Esophagus squamous epithelium (tissue), 5 donors: ENCODE results near the gene C7orf33. TPM values are rescaled to one million over a fixed set of nuclear protein-coding genes. Genes with fewer than 3 reads are reported as not detected.

ENCODE experiments used
- DNase-seq: peaks from one replicate; lab custom pipeline; 2025; lab: John Stamatoyannopoulos, UW
- H3K27ac ChIP-seq, 4 donors: fragments of 200-600 bp; sonication (generic); one replicate each; pipeline ENCODE4 v1.5.1; 2016 to 2019; ENCODE audit warnings: mild to moderate bottlenecking in 1 of 4
- H3K27me3 ChIP-seq, 4 donors: fragments of 200-600 bp; sonication (generic); 1 replicate in 3 of 4; 2 replicates in 1 of 4; pipeline versions ENCODE4 v1.5.1 to v1.6.0; 2017 to 2021; ENCODE audit warnings: antibody characterized with exemption in 1 of 4
- H3K36me3 ChIP-seq, 3 donors: fragments of 200-600 bp; sonication (generic); one replicate each; pipeline ENCODE4 v1.5.1; 2016 to 2019
- H3K4me1 ChIP-seq, 3 donors: fragments of 200-600 bp; sonication (generic); one replicate each; pipeline ENCODE4 v1.5.1; 2017 to 2019
- H3K4me3 ChIP-seq, 4 donors: fragments of 200-600 bp; sonication (generic); 1 replicate in 3 of 4; 2 replicates in 1 of 4; pipeline ENCODE4 v1.5.1; 2016 to 2019; ENCODE audit warnings: mild to moderate bottlenecking in 2 of 4, moderate library complexity in 1 of 4
- H3K9me3 ChIP-seq, 3 donors: fragments of 200-600 bp; sonication (generic); one replicate each; pipeline ENCODE4 v1.5.1; 2016 to 2019
- CTCF ChIP-seq, 6 experiments: fragments of 450-650 bp in 4 of 6; fragments of 200-600 bp in 2 of 6; sonication (generic) in 2 of 6; IDR thresholded peaks; one replicate each; pipeline ENCODE4 v1.5.1; 2016 to 2019; ENCODE audit warnings: antibody characterized with exemption in 6 of 6, mild to moderate bottlenecking in 4 of 6, moderate library complexity in 4 of 6
- POLR2A ChIP-seq, 4 donors: fragments of 450-650 bp; IDR thresholded peaks; one replicate each; pipeline ENCODE4 v1.6.1; 2017; ENCODE audit warnings: antibody characterized with exemption in 4 of 4, mild to moderate bottlenecking in 4 of 4, moderate library complexity in 3 of 4
- WGBS, 2 donors: methylation state at CpG; one replicate each; pipeline ENCODE4 v1.1.5; 2018; 5-methylcytosine and 5-hydroxymethylcytosine counted together
- intact Hi-C: fragments of 100-400 bp; cut with DNase I; formaldehyde crosslinking; loops from one replicate; pipeline ENCODE4 v1.15.0; 2022
- total RNA-seq, 4 donors: library from RNA; depleted of rRNA; stranded (reverse); fragments of >200 nt; gene quantifications; one replicate each; pipeline ENCODE4 v1.1.0, GENCODE V29; 2016
- donor health status: DM: yes; HTN: yes; CAD: no.

The C7orf33 gene, protein sequence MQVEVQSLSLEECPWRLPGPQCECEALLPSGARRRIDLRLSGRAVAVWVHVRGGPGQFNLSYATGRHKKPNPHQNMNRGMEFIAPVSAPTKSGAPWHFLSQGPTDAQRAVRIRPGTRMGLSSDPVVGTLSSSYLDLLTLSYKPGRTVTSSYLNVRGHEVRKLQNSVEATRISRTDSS
- total RNA-seq: not detected

DNA sequence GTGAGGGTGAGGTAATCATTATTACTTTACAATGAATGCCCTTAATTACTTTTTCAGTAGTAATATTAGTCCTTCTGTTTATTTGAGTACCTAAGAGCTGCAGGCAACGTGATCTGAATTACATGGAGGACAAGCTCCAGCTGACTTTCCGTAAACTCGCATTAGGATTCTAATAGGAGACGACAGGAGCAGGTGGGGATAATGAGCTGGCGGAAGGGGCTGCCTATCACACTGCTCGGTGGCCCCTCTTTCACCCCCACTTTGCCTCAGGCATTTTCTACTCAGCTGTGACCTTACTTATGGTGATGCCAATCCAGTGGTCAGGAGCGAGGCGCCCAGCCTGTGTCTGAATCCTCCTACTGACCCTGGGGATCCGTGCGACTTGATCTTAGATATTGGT is at the start of gene C7orf33:
Gene C7orf33, plus strand, starts transcription at position 296 of the 400 bp plus-strand sequence. CDS start 160 bp downstream, outside the sequence.
- DNase-seq: no peak
- no peaks in the 10 kb centered on the region for H3K36me3 ChIP-seq
- intact Hi-C loops: no loop called here
- H3K27me3 ChIP-seq: peaks cover 0 to 28% (median 0%) of the 10 kb centered on the region in 4 donors
- 74 to 75% methylated on average over 8 to 10 of the region's 10 CpGs for WGBS, 2 donors
- TF ChIP-seq POLR2A (IDR thresholded peaks at IDR 0.05): no peak
- TF ChIP-seq CTCF (IDR thresholded peaks at IDR 0.05): no peak
- H3K4me3 ChIP-seq: no peak within 1 kb of the TSS
- H3K9me3 ChIP-seq: no peaks in the 10 kb centered on the region
- no peaks in the 10 kb centered on the region for H3K4me1 ChIP-seq
- no peak within 1 kb of the TSS for H3K27ac ChIP-seq

GRCh38 chr7:148541891-148542504 is 48.6 kb upstream of the C7orf33 start:
- 80 to 81% methylated on average over 6 of the region's 6 CpGs for WGBS, 2 donors
- Histone ChIP-seq H3K36me3 (no peaks in the 10 kb centered on the region), H3K4me1 (peaks cover 0 to 3% (median 0%) of the 10 kb centered on the region in 3 donors), H3K27ac (no peak overlapping the region), H3K4me3 (no peak overlapping the region), H3K9me3 (no peaks in the 10 kb centered on the region), H3K27me3 (no peaks in the 10 kb centered on the region)
- no peak for TF ChIP-seq CTCF (IDR thresholded peaks at IDR 0.05)
- no peak for TF ChIP-seq POLR2A (IDR thresholded peaks at IDR 0.05)
- DNase-seq: no peak
- intact Hi-C loops: no loop called here

- intact Hi-C loops: no loop called here
- Histone ChIP-seq H3K4me1 (peaks cover 0 to 3% (median 0%) of the 10 kb centered on the region in 3 donors), H3K4me3 (no peak overlapping the region), H3K9me3 (no peaks in the 10 kb centered on the region), H3K27me3 (no peaks in the 10 kb centered on the region), H3K36me3 (no peaks in the 10 kb centered on the region), H3K27ac (no peak overlapping the region)
- no peak for TF ChIP-seq CTCF (IDR thresholded peaks at IDR 0.05)
- 88 to 92% methylated on average over 8 of the region's 8 CpGs for WGBS, 2 donors
- no peak for DNase-seq
Observed at GRCh38 chr7:148543302-148543701, 47.3 kb upstream of the C7orf33 start.

DNA sequence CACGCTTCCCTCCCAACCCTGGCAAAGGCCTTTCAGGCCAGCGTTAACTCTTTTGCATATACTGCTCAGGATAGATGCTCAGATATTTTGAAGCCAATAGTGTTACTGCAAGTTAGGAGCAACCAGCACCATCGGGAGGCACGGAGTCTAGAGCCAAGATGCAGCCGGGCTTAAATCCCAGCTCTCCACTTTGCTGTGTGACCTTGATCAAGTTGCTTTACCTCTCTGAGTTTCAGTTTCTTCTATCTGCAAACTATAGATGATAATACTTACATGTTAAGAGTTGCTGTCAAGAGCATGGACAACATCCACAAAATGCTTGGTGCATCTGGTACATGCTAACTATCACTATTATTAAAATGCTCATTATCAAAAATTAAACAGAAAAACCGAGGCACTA is 45.4 kb upstream of the C7orf33 start:
- peaks cover 0 to 3% (median 0%) of the 10 kb centered on the region in 3 donors for H3K4me1 ChIP-seq
- no peaks in the 10 kb centered on the region for H3K9me3 ChIP-seq
- H3K27me3 ChIP-seq: no peaks in the 10 kb centered on the region
- WGBS, 2 donors: 87 to 91% methylated on average over 6 of the region's 6 CpGs
- no peak for DNase-seq
- intact Hi-C loops: no loop called here
- no peaks in the 10 kb centered on the region for H3K36me3 ChIP-seq
- TF ChIP-seq POLR2A (IDR thresholded peaks at IDR 0.05): no peak
- no peak overlapping the region for H3K4me3 ChIP-seq
- H3K27ac ChIP-seq: no peak overlapping the region

DNA sequence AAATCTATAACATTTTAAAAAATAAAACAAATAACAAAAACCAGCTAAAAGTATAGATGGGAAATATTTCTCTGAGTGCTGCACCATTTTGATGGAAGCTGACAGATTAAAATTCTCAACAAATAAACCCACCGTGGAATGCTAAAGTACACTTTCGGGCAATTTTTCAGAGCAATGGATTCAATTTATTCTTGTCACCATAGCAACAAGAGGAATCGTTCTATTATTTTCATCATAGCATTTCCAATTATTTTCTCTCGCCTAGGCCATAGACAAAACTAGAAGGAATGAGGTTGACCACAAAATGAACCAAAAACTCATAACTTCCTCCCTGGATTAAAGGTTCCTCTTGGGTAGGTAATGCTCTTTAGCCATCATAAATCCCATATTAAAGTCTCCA is 44.6 kb upstream of the C7orf33 start:
- Histone ChIP-seq H3K9me3 (no peaks in the 10 kb centered on the region), H3K36me3 (no peaks in the 10 kb centered on the region), H3K27me3 (no peaks in the 10 kb centered on the region), H3K4me3 (no peak overlapping the region), H3K4me1 (no peaks in the 10 kb centered on the region), H3K27ac (no peak overlapping the region)
- DNase-seq: no peak
- intact Hi-C loops: no loop called here
- TF ChIP-seq POLR2A (IDR thresholded peaks at IDR 0.05) (no peak), CTCF (IDR thresholded peaks at IDR 0.05) (no peak)
- WGBS, 2 donors: 79% methylated on average over 4 of the region's 4 CpGs
